Measurements from ENCODE around the gene CDKN1A.

CDKN1A gene

DNA sequence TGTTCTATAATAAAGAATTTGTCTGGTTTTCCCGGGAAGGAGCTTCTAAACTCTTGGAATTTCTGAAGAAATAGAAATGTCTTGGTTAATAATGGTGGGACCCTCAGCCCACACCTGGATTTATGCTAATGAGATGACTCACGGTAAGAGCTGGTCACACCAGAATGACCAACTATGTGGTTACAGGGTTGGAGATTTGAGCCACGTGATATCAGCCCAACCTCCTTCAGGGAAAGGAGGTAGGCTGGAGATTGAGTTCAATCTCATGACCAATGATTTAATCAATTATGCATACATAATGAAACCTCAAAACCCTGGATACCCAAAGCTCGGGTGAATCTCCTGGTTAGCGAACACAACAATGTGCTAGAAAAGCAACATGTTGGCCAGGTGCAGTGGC, 22.1 kb upstream of the CDKN1A start:
- DNase-seq = no peak

DNA sequence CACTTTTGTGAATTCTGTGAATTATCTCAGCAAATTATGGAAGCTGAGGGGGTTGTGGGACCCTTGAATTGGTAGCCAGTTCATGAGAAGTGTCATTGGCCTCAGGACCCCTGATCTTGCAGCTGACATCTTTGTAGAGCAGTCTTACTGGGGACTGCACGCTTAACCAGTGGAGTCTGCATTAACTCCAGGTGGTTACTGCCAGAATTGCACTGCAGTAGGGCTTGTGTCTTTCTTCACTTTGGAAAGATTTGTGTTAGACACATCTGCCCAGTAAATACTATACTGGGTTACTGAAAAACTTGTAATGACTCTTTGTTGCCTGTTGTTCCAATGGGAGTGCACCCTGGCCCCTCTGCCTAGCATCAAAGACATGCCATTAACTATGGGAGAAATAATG, 21.2 kb upstream of the CDKN1A start:
- DNase-seq = no peak

DNA sequence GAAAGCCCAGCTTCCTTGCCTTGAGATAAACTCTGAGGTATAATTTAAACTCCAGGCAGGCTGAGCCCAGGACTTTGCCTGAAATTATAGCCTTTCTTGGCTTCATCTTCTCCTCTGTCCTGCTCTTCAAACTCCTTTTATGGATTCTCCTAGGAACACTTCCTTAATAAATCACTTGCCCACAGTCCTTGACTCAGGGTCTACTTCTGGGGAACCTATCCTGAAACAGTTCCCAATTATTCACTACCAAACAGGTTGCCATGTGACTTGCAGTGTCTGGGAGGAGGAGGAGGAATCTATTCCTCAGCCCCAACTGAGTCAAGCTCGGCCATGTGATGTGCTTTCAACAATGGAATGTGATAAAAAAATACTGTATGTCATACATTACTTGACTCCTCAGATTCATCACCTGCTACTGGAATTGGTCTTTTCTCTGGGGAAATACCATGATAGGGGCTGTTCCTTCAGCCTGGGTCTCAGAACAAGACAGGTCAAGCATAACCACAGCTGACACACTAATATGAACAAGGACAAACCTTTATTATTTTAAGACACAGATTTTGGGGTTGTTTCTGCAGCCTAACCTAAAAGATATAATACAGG, 20.5 kb upstream of the CDKN1A start:
- DNase-seq = no peak

DNA sequence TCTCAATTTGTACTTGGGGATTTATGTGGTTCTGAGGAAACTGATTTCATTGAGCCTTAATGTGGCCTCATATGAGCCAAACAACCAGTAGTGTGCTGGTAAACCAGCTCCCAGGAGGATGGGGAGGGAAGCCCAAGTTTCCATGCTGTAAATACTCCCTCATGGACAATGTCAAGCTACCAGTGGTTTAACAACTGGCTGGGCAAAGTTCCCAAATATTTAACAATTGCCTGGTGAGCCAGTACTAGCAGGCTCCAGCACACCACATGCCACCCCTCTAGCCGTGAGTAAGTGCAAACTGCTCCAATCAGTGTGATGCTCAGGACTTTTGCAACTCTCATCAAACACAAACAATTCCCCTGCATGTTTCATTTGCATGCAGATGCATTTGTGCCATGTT, 19.2 kb upstream of the CDKN1A start:
- DNase-seq = no peak

DNA sequence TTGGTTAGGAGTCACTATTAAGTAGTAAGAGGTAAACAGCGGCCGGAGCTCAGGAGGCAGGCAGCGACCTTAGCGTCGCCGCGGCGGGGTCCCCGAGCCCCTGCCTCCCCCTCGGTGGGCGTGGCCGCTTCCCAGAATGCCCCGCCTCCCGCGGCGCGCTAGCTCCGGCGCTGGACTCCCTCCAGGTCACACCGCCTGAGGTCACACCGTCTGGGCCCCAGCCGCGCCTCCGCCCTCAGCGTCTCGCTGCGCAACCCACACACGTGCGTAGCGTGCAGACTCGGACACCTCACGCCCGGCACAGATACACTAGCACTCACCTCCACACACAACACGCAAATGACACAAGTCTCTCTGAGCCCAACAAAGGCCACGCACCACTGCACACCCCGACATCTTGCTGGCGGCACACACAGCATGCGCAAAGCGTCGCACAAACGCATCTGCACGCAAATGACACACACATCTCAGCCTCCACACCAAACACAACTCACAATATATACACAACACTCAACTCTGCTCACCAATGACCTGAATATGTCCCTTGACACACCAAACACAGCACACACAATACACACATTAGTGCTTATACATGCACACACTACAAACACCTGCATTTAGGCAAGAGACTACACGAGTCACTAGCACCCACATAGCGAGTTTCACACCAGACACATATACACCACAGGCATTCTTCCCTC, 17.6 kb upstream of the CDKN1A start:
- no peak for DNase-seq

DNA sequence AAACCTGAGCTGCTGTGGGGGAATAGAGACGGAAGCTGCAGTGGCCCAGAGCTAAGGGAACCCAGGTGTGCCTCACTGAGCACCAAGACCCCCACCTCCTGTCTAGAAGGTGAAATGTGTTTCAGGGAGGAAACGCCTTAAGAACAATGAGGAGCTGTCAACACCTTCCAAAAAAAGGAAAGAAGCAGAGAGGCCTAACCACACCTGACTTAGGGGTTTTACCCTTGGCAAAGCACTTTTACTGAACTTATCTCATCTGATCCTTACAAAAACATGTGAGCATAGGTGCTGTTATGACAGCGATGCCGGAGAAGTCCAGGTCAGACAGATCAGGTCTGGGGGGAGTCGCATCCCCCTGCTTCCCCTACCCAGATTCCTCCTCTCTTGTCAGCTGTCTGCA, 16.1 kb upstream of the CDKN1A start:
- no peak for DNase-seq

DNA sequence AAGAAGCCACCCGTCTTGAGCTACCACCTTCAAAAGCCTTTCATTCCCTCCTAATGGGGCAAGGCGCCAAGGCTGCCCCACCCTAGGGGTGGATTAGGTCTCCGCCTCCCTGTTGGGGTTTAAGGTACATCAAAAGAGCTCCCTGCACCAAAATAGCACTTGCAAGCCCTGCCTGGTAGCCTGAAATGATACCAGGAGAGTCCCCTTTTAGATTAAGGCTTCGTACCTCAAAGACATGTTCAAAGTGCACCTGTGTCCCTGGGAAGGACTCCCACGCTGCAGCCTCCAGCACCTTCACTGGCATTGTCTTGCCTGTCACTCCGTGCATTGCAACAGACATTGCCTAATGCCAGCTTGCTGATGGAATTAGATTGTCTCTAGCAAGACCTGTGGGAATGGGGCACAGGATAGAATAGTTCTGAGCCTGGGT, 15.7 kb upstream of the CDKN1A start:
- no peak for DNase-seq

DNA sequence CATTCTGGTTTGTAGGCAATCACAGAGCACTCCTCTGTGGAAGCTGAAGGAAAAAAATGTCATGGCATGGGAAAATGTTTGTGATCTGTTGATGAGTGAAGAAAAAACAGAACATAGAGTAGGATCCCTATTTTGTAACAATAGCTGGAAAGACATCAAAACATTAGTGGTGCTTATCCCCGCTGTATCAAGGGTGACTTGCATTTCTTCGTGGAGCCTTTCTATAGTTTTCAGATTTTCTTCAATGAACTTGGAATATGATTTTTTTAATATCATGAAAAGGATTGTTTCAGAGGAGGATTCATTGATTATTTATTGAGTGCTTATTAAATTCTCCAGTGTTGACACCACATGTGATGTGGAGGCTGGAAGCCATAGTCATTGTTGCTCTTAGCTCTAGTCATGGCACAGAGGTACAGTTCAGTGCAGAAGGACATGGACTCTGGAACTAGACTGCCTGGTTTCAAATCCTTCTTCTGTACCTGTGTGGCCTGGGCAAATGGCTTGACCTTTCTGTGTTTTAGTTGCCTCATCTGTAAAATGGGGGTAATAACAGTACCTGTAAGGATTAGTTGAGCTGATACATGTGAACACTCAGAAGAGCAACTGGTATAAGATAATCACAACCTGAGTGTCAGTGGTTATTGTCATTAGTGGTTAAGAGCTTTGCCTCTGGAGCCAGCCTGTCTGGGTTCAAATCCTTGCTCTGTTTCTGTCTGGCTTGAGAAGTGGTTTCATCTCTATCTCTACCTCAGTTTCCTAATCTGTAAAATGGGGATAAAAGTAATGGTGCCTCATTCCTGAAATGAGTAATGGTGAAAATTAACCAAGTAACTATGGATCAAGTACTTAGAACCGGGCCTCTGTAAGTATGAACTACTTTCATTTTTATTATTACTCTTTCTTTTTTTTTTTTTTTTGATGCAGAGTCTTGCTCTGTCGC, 14.7 kb upstream of the CDKN1A start:
- DNase-seq = no peak

DNA sequence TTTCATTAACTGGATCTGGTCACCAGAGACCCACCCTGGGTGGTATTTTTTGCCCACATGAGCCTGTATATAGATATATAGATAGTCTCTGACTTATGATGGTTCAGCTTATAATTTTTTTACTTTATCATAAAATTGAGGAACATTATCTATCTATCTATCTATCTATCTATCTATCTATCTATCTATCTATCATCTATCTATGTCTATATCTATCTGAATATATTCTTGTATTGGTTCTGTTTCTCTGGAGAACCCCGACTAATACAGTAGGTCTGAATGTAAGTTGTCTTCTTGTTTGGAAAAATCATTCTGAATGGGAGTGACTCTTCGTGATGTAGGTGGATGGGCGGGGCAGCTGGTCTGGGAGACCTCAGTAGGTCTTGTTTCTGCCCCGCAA, 13.3 kb upstream of the CDKN1A start:
- DNase-seq = no peak

DNA sequence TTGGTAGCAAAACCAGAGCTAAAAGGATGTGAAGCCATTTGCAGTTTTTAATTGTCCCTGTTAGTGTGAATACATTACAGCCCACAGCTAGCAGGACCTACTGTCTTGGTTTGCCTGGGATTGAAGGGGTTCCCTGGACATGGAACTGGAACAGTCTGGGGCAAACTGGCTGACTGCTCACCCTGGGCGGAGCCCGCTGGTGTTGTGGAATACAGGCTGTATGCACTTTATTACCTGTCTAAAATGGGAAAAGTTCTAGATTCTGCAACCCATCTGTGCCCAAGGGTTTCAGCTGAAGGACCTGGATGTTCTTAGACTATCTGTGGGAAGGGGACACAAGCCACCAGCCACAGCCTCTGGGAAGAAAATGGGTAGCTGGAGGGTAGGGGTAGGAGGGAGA, 12.2 kb upstream of the CDKN1A start:
- no peak for DNase-seq

DNA sequence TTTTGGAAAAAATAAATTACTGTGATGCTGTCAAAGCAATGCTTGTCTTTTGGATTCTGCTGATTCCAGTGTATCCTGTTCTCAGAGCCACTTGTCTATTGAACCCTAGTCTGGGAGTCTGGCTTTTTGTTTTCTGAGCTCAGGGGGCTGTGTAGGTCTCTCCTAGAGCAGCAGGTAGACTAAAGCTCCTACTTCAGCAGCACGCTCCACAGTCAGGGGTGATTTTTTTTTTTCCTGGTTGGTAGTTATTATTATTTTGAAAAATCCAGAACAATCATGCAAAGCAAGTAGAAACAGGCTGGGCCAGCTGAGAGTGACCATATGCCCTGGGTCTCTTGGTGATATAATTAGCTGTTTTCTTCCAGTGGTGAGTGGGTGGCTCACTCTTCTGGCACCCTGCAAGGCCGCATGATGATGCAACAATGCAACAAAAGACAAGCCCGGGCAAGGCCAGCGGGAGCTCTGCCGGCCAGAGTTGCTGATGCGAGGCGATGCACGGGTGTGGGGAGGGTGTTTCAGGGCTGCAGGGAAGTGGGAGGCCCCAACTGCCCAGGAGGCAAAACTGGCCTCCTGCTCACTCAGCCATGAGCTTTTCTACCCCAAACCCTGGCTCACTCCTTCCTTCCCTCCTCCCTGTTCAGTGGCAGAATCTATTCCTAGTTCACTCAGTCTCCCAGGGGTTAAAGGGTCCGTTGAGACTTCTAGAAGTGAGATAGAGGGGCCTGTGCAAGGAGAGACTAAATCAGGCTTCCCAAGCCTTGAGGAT, 11.5 kb upstream of the CDKN1A start:
- DNase-seq = no peak

DNA sequence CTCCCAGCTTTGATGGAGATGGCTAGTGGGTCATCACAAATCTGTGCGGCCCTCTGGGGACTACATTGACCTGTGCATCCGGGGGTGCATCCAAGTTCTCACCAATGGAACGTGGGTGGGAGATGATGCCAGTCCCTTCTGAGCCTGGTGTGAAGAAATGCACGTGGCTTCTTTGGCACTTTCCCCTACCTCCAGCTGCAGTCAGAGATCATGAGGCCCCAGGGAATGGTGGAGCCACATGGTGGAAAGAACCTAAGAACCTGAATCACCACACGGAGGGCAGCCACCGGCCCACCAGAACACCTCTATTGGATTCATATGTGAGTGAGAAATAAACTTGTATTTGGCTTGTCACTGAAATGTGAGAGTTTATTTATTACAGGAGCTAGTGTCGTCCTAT, 9.9 kb upstream of the CDKN1A start:
- no peak for DNase-seq

DNA sequence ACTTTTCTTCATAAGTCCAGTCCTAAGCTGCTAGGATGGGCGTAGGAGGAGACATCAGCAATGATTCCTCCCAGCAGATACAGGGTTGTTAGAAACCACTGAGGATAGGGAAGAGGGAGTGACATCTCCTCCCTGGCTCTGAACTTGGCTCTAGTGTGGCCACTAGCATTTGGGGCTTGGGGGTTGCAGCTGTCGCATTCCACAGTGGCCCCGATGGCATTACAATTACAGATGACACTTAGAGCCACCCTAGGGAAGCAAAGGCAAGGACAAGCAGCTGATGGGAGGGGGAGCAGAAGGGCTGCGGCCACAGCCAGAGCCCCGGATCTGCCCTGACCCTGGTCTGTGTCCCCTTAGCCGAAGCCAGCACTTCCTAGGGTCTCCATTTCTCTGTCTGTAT, 9.5 kb upstream of the CDKN1A start:
- no peak for DNase-seq

DNA sequence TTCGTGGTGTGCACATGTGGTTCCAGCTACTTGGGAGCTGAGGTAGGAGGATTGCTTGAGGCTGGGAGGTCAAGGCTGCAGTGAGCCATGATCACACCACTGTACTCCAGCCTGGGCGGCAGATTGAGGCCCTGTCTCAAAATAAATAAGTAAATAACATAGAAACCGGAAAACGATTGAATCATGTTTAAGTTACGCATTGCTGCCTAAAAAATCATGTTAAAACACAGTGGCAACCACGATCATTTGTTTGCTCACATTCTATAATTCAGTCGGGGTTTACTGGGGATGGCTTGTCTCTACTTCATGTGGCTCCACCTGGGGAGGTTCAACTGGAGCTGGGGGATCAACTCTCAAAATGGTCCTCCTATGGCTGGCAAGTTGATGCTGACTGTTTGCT, 8.2 kb upstream of the CDKN1A start:
- no peak for DNase-seq

DNA sequence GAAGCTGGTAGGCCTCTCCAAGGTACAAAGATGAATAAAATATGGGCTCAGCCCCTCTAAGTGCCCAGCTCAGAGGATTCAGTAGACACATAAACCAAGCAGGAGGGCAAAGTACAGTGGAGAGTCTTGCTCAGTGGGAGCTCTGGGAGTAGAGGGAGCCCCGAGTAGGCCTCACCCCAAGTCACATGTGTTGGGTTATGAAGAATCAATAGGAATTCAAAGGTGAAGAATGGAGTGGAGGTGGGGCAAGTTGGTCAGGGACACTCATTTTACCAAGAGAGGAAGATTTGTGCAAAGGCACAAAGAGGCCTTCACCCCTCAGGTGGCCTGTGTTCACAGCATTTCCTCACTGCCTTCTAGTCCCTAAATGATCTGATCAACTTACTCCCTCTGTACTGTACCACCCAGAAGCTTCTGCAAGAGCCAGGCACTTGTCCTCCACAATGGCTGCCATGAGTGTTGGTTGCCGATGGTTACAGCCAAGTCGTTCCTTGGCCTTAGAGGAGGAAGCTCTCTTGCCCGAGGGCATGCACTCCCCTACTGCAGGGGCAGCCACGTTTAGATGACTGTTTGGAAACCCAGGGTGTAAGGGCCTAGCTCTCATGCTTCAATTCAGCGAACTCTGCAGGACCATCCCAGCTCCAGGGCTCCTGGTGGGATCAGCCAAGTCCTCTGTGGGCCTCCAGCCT, 6.7 kb upstream of the CDKN1A start:
- no peak for DNase-seq

DNA sequence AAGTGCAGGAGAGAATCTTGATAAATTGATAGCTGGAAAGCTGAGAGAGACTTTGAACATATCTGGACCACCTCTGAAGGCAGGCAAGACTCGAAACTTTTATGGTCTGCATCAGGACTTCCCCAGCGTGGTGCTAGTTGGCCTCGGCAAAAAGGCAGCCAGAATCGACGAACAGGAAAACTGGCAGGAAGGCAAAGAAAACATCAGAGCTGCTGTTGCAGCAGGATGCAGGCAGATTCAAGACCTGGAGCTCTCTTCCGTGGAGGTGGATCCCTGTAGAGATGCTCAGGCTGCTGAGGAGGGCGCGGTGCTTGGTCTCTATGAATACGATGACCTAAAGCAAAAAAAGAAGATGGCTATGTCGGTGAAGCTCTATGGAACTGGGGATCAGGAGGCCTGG, 4.6 kb upstream of the CDKN1A start:
- DNase-seq = no peak

DNA sequence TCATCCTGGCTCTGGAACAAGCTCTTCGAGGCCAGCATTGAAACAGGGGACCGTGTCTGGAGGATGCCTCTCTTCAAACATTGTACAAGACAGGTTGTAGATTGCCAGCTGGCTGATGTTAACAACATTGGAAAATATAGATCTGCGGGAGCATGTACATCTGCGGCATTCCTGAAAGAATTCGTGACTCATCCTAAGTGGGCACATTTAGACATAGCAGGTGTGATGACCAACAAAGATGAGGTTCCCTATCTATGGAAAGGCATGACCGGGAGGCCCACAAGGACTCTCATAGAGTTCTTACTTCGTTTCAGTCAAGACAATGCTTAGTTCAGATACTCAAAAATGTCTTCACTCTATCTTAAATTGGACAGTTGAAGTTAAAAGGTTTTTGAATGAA, 3.6 kb upstream of the CDKN1A start:
- no peak for DNase-seq

DNA sequence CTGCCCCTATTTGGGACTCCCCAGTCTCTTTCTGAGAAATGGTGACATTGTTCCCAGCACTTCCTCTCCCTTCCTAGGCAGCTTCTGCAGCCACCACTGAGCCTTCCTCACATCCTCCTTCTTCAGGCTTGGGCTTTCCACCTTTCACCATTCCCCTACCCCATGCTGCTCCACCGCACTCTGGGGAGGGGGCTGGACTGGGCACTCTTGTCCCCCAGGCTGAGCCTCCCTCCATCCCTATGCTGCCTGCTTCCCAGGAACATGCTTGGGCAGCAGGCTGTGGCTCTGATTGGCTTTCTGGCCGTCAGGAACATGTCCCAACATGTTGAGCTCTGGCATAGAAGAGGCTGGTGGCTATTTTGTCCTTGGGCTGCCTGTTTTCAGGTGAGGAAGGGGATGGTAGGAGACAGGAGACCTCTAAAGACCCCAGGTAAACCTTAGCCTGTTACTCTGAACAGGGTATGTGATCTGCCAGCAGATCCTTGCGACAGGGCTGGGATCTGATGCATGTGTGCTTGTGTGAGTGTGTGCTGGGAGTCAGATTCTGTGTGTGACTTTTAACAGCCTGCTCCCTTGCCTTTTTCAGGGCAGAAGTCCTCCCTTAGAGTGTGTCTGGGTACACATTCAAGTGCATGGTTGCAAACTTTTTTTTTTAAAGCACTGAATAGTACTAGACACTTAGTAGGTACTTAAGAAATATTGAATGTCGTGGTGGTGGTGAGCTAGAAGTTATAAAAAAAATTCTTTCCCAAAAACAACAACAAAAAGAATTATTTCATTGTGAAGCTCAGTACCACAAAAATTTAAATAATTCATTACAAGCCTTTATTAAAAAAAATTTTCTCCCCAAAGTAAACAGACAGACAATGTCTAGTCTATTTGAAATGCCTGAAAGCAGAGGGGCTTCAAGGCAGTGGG, 2.1 kb upstream of the CDKN1A start:
- no peak for DNase-seq

DNA sequence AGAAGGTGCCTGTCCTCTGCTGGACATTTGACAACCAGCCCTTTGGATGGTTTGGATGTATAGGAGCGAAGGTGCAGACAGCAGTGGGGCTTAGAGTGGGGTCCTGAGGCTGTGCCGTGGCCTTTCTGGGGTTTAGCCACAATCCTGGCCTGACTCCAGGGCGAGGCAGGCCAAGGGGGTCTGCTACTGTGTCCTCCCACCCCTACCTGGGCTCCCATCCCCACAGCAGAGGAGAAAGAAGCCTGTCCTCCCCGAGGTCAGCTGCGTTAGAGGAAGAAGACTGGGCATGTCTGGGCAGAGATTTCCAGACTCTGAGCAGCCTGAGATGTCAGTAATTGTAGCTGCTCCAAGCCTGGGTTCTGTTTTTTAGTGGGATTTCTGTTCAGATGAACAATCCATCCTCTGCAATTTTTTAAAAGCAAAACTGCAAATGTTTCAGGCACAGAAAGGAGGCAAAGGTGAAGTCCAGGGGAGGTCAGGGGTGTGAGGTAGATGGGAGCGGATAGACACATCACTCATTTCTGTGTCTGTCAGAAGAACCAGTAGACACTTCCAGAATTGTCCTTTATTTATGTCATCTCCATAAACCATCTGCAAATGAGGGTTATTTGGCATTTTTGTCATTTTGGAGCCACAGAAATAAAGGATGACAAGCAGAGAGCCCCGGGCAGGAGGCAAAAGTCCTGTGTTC, 1.3 kb upstream of the CDKN1A start:
- no peak for DNase-seq

DNA sequence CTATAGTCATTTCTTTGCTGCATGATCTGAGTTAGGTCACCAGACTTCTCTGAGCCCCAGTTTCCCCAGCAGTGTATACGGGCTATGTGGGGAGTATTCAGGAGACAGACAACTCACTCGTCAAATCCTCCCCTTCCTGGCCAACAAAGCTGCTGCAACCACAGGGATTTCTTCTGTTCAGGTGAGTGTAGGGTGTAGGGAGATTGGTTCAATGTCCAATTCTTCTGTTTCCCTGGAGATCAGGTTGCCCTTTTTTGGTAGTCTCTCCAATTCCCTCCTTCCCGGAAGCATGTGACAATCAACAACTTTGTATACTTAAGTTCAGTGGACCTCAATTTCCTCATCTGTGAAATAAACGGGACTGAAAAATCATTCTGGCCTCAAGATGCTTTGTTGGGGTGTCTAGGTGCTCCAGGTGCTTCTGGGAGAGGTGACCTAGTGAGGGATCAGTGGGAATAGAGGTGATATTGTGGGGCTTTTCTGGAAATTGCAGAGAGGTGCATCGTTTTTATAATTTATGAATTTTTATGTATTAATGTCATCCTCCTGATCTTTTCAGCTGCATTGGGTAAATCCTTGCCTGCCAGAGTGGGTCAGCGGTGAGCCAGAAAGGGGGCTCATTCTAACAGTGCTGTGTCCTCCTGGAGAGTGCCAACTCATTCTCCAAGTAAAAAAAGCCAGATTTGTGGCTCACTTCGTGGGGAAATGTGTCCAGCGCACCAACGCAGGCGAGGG, 594 bp upstream of the CDKN1A start:
- no peak for DNase-seq

Data from activated naive CD4-positive, alpha-beta T cell (primary cell).